HUES64 (cell line): ENCODE results near the gene RPS23.
A peak's percentile ranks its signal among the peaks of the same experiment; 100 is the strongest.

Experiments used
- H3K27ac ChIP-seq: 2 replicates; pipeline ENCODE4 v1.7.0; 2013; ENCODE audit warnings: low read depth, low read length, inconsistent platforms
- H3K27me3 ChIP-seq: 2 replicates; pipeline ENCODE4 v1.6.1; 2013; ENCODE audit warnings: mild to moderate bottlenecking, low read length; ENCODE audit not compliant: insufficient read depth
- H3K36me3 ChIP-seq: 2 replicates; pipeline ENCODE4 v1.6.1; 2013; ENCODE audit warnings: mild to moderate bottlenecking, low read length; ENCODE audit not compliant: insufficient read depth
- H3K4me1 ChIP-seq: 2 replicates; pipeline ENCODE4 v1.6.1; 2013; ENCODE audit warnings: mild to moderate bottlenecking, low read length, moderate library complexity; ENCODE audit not compliant: insufficient read depth
- H3K4me3 ChIP-seq: 2 replicates; pipeline ENCODE4 v1.5.1; 2013; ENCODE audit warnings: mild to moderate bottlenecking, low read length, moderate library complexity
- H3K9ac ChIP-seq: 2 replicates; pipeline ENCODE4 v1.6.1; 2013; ENCODE audit warnings: mild to moderate bottlenecking, low read depth, low read length
- H3K9me3 ChIP-seq: 2 replicates; pipeline ENCODE4 v1.6.1; 2013; ENCODE audit warnings: low read depth, low read length; ENCODE audit not compliant: insufficient read depth
- WGBS: fragments of 150-250, 120-280 bp; methylation state at CpG from one replicate; pipeline ENCODE4 v1.1.7; 2013; ENCODE audit warnings: missing lambda C conversion rate; 5-methylcytosine and 5-hydroxymethylcytosine counted together

RPS23 gene

DNA sequence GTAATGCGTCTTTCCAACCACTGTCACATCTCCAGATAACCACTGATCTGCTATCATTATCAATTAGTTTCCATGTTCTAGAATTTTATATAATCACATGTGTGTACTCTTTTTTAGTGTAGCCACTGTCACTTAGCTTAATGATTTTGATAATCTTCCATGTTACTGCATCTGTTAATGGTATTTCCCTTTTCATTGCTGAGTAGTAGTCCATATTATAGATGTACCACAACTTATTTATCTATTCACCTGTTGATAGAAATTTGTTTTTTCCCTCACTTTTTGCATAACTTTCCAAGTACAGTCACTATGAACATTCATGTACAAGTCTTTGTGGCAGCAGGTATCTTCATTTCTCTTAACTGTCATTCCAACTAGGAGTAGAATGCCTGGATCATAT, 30.3 kb upstream of the RPS23 start:
- Histone ChIP-seq H3K9ac (no peak overlapping the region), H3K4me1 (peaks cover 24% of the 10 kb centered on the region), H3K27ac (no peak overlapping the region), H3K4me3 (no peak overlapping the region), H3K36me3 (0 out of 2 replicates have a peak, but pooled peaks cover 3% of the 10 kb centered on the region), H3K27me3 (no peaks in the 10 kb centered on the region), H3K9me3 (peaks cover 9% of the 10 kb centered on the region; the same call in 1 of the 2 replicates)
- WGBS = no CpG with 5 or more reads among the region's 1 CpG

DNA sequence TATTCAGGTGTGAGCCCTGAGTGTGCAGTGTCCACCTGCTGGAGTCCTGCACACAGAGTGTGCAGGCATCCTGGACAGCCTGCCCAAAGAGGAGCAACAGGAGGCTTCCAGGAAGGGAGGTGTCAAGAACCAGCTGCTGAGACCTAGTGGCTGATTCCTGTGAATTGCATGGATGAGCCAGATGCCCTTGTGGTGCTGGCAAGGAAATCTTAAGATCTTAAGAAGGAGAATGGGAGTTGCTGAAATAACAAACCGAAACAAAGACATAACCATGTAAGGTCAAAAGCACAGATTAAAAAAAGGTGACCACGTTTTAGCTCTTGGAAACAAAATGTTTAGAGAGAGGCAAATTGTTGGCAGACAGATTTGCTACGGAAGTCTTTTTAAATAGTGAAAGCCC, 29.3 kb upstream of the RPS23 start:
- WGBS = 89% methylated on average over 3 of the region's 3 CpGs
- Histone ChIP-seq H3K4me3 (no peak overlapping the region), H3K36me3 (0 out of 2 replicates have a peak, but pooled peaks cover 3% of the 10 kb centered on the region), H3K9me3 (peaks cover 9% of the 10 kb centered on the region; the same call in 1 of the 2 replicates), H3K27ac (no peak overlapping the region), H3K27me3 (no peaks in the 10 kb centered on the region), H3K9ac (no peak overlapping the region), H3K4me1 (peaks cover 15% of the 10 kb centered on the region; the same call in 1 of the 2 replicates)

DNA sequence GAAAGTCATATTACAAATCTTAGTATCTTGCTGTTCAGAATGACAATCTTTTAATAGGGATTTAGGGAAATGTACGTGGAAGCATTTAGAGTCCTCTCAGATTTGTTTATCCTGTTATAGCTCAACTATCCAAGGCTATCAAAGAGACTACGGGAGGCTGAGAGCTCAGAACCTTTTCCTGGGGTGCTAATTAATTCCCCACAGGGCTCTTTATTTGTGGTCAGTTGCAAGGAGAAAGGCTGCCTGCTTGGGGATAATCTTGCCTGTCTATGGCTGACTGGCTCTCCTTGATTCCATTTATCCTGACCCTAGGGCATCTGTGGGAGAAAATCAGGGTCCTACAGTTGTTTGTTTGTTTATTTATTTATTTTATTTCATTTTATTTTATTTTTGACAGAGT, 28.0 kb upstream of the RPS23 start:
- Histone ChIP-seq H3K27me3 (no peaks in the 10 kb centered on the region), H3K9me3 (peaks cover 9% of the 10 kb centered on the region; the same call in 1 of the 2 replicates), H3K4me1 (peaks cover 15% of the 10 kb centered on the region; the same call in 1 of the 2 replicates), H3K27ac (no peak overlapping the region), H3K36me3 (0 out of 2 replicates have a peak, but pooled peaks cover 3% of the 10 kb centered on the region), H3K9ac (no peak overlapping the region), H3K4me3 (no peak overlapping the region)
- WGBS = 59% methylated on average over 2 of the region's 2 CpGs

DNA sequence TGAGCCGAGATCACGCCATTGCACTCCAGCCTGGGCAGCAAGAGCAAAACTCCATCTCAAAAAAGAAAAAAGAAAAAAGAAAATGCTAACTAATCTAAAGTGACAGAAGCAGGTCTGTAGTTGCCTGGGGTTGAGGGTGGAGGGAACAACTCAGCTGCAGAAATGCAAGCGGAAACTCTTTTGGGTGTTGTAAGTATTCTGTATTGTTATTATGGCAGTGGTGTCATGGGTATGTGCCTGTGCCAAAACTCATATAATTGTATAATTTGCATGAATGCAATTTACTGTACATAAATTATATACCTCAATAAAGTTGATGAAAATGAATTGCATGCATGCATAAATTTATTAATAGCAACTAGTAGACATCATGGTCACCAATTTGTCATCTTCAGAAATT, 23.0 kb upstream of the RPS23 start:
- Histone ChIP-seq H3K9me3 (no peaks in the 10 kb centered on the region), H3K27me3 (no peaks in the 10 kb centered on the region), H3K27ac (no peak overlapping the region), H3K36me3 (no peaks in the 10 kb centered on the region), H3K9ac (no peak overlapping the region), H3K4me3 (no peak overlapping the region), H3K4me1 (peaks cover 23% of the 10 kb centered on the region; the same call in 1 of the 2 replicates)
- 81% methylated on average over 3 of the region's 3 CpGs for WGBS

GRCh38 chr5:82298668-82299067, 20.5 kb upstream of the RPS23 start:
- WGBS = 92% methylated on average over 2 of the region's 2 CpGs
- Histone ChIP-seq H3K9me3 (no peaks in the 10 kb centered on the region), H3K9ac (no peak overlapping the region), H3K4me3 (no peak overlapping the region), H3K36me3 (no peaks in the 10 kb centered on the region), H3K27me3 (no peaks in the 10 kb centered on the region), H3K4me1 (peaks cover 28% of the 10 kb centered on the region), H3K27ac (no peak overlapping the region)

- H3K27me3 ChIP-seq = no peaks in the 10 kb centered on the region
- peaks cover 37% of the 10 kb centered on the region for H3K4me1 ChIP-seq
- H3K4me3 ChIP-seq = no peak overlapping the region
- H3K9ac ChIP-seq = no peak overlapping the region
- H3K27ac ChIP-seq = no peak overlapping the region
- H3K36me3 ChIP-seq = no peaks in the 10 kb centered on the region
- H3K9me3 ChIP-seq = no peaks in the 10 kb centered on the region
- 80% methylated on average over 3 of the region's 3 CpGs for WGBS
Measured at GRCh38 chr5:82297711-82298110, 19.6 kb upstream of the RPS23 start.

GRCh38 chr5:82296929-82297328, 18.8 kb upstream of the RPS23 start:
- no peak overlapping the region for H3K27ac ChIP-seq
- H3K4me3 ChIP-seq = no peak overlapping the region
- 90% methylated on average over 4 of the region's 4 CpGs for WGBS
- no peak overlapping the region for H3K9ac ChIP-seq
- peaks cover 39% of the 10 kb centered on the region for H3K4me1 ChIP-seq
- no peaks in the 10 kb centered on the region for H3K36me3 ChIP-seq
- no peaks in the 10 kb centered on the region for H3K27me3 ChIP-seq
- H3K9me3 ChIP-seq = no peaks in the 10 kb centered on the region

- H3K4me1 ChIP-seq = peaks cover 48% of the 10 kb centered on the region
- H3K27me3 ChIP-seq = no peaks in the 10 kb centered on the region
- H3K9ac ChIP-seq = no peak overlapping the region
- H3K4me3 ChIP-seq = no peak overlapping the region
- peak overlapping the region; percentile 7; the same call in 1 of the 2 replicates for H3K27ac ChIP-seq
- 55% methylated on average over 1 of the region's 2 CpGs for WGBS
- H3K9me3 ChIP-seq = no peaks in the 10 kb centered on the region
- H3K36me3 ChIP-seq = no peaks in the 10 kb centered on the region
Measured at GRCh38 chr5:82295959-82296531, 17.9 kb upstream of the RPS23 start.

GRCh38 chr5:82295144-82295543, 17.0 kb upstream of the RPS23 start:
- Histone ChIP-seq H3K4me3 (no peak overlapping the region), H3K4me1 (peaks cover 53% of the 10 kb centered on the region), H3K27ac (no peak overlapping the region)

GRCh38 chr5:82291420-82291819, 13.3 kb upstream of the RPS23 start:
- WGBS = 74% methylated on average over 2 of the region's 2 CpGs
- H3K4me3 ChIP-seq = no peak overlapping the region
- H3K27me3 ChIP-seq = no peaks in the 10 kb centered on the region

More at GRCh38 chr5:82295144-82295543, 17.0 kb upstream of the RPS23 start:
- no peaks in the 10 kb centered on the region for H3K36me3 ChIP-seq
- H3K9me3 ChIP-seq = no peaks in the 10 kb centered on the region
- H3K27me3 ChIP-seq = no peaks in the 10 kb centered on the region
- H3K9ac ChIP-seq = no peak overlapping the region

GRCh38 chr5:82290908-82291307, 12.8 kb upstream of the RPS23 start:
- no peak overlapping the region for H3K9ac ChIP-seq
- WGBS = 88% methylated on average over 6 of the region's 6 CpGs
- H3K9me3 ChIP-seq = no peaks in the 10 kb centered on the region
- H3K4me3 ChIP-seq = no peak overlapping the region
- no peaks in the 10 kb centered on the region for H3K27me3 ChIP-seq
- peaks cover 49% of the 10 kb centered on the region for H3K4me1 ChIP-seq
- no peaks in the 10 kb centered on the region for H3K36me3 ChIP-seq
- H3K27ac ChIP-seq = no peak overlapping the region

More at GRCh38 chr5:82291420-82291819, 13.3 kb upstream of the RPS23 start:
- no peaks in the 10 kb centered on the region for H3K9me3 ChIP-seq
- H3K27ac ChIP-seq = no peak overlapping the region
- H3K4me1 ChIP-seq = peaks cover 54% of the 10 kb centered on the region
- H3K9ac ChIP-seq = no peak overlapping the region
- H3K36me3 ChIP-seq = no peaks in the 10 kb centered on the region

DNA sequence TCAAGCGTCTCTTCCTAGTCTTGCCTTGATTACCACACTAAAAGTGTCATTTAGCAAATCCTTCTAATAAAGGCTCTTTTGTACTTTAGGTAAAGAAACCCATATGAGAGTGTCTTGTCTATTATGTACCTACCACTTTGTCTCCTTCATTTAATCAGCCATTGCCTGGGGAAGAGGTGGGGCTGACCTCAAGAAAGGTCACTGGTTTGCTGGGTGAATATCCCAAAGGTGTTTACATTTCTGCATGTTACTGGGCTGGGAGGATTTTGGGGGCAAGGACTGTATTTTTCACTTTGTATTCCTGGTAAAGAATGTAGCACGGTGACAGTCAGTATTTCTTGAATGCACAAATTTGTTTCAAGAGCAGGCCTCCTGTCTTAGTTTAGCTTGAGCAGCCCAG, 11.9 kb upstream of the RPS23 start:
- Histone ChIP-seq H3K4me3 (no peak overlapping the region), H3K9me3 (no peaks in the 10 kb centered on the region), H3K9ac (no peak overlapping the region), H3K27ac (no peak overlapping the region), H3K27me3 (no peaks in the 10 kb centered on the region), H3K36me3 (no peaks in the 10 kb centered on the region), H3K4me1 (peaks cover 40% of the 10 kb centered on the region)
- 79% methylated on average over 2 of the region's 2 CpGs for WGBS
